ENCODE results near the gene AGPAT3.

GRCh38 chr21:43825936-43826622 is 38.9 kb upstream of the AGPAT3 start:
- TF ChIP-seq, protein P1, sequence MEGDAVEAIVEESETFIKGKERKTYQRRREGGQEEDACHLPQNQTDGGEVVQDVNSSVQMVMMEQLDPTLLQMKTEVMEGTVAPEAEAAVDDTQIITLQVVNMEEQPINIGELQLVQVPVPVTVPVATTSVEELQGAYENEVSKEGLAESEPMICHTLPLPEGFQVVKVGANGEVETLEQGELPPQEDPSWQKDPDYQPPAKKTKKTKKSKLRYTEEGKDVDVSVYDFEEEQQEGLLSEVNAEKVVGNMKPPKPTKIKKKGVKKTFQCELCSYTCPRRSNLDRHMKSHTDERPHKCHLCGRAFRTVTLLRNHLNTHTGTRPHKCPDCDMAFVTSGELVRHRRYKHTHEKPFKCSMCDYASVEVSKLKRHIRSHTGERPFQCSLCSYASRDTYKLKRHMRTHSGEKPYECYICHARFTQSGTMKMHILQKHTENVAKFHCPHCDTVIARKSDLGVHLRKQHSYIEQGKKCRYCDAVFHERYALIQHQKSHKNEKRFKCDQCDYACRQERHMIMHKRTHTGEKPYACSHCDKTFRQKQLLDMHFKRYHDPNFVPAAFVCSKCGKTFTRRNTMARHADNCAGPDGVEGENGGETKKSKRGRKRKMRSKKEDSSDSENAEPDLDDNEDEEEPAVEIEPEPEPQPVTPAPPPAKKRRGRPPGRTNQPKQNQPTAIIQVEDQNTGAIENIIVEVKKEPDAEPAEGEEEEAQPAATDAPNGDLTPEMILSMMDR (IDR thresholded peaks at IDR 0.05; ENCODE audit: poor library complexity) = no peak
- TF ChIP-seq EZH2 (IDR thresholded peaks at IDR 0.05; ENCODE audit: borderline replicate concordance) = no peak

All from hepatocyte (in vitro differentiated cells).